Measurements from ENCODE around the gene ZPR1. TPM values are rescaled to one million over a fixed set of nuclear protein-coding genes. Genes with fewer than 3 reads are reported as not detected.

Gene ZPR1
- total and polyA plus RNA-seq, 2 donors (not counting 1 experiment from before 2014, with no cell fraction given), result 17.9 to 63.1 TPM

GRCh38 chr11:116821050-116821918 lies 33.5 kb upstream of the ZPR1 start:
- intact Hi-C loops (cut with micrococcal nuclease), result no loop called here
- Histone ChIP-seq H3K36me3 (replicated peaks in 1 of 2; ENCODE audit: control extremely low read depth in 1 of 2, control insufficient read depth in 1 of 2, extremely low read depth in 1 of 2, insufficient read depth in 2 of 2, low read length in 1 of 2) (no peaks in the 10 kb centered on the region), H3K27me3 (replicated peaks in 1 of 4; ENCODE audit: control extremely low read depth in 1 of 4, control insufficient read depth in 3 of 4, insufficient read depth in 4 of 4, low read length in 3 of 4) (peaks cover 0 to 2% (median 0%) of the 10 kb centered on the region in 4 experiments), H4K20me1 (ENCODE audit: control insufficient read depth, insufficient read depth, low read length, poor library complexity, severe bottlenecking) (no peaks in the 10 kb centered on the region), H3K9me3 (ENCODE audit: control extremely low read depth in 1 of 3, control insufficient read depth in 2 of 3, insufficient read depth in 1 of 3, low read length in 2 of 3) (no peaks in the 10 kb centered on the region), H3K4me2 (replicated peaks; ENCODE audit: low read depth, low read length, poor library complexity, severe bottlenecking) (no peak overlapping the region), H2AFZ (ENCODE audit: insufficient read depth, low read depth, low read length, poor library complexity, severe bottlenecking) (no peak overlapping the region), H3K4me3 (ENCODE audit: control extremely low read depth in 1 of 5, extremely low read depth in 1 of 5, insufficient read depth in 1 of 5, low read depth in 2 of 5, low read length in 4 of 5) (no peak overlapping the region), H3K79me2 (ENCODE audit: control insufficient read depth, insufficient read depth, low read length) (no peaks in the 10 kb centered on the region), H3K4me1 (ENCODE audit: control insufficient read depth in 2 of 2, insufficient read depth in 2 of 2, low read length in 2 of 2) (no peaks in the 10 kb centered on the region), H3K9ac (ENCODE audit: low read length) (no peak overlapping the region), H3K27ac (ENCODE audit: low read length in 2 of 2) (no peak overlapping the region)
- ChIA-PET POLR2A (no interaction called here), CTCF (no interaction called here)
- Mint-ChIP-seq H3K27ac (no peak overlapping the region), H3K4me3 (no peak overlapping the region), H3K27me3 (no peaks in the 10 kb centered on the region), H3K4me1 (no peaks in the 10 kb centered on the region), H3K9me3 (ENCODE audit: insufficient read depth) (no peaks in the 10 kb centered on the region)
- ATAC-seq (ENCODE audit: low read depth) (no peak), DNase-seq (peak; percentile 2)
- 96% methylated on average over 51 of the region's 51 CpGs for WGBS (ENCODE audit: insufficient coverage)
- no peak for TF ChIP-seq EZH2 (IDR thresholded peaks at IDR 0.05; ENCODE audit: borderline replicate concordance, insufficient read depth, low read depth, low read length, poor library complexity, severe bottlenecking)
- TF ChIP-seq, protein P1, sequence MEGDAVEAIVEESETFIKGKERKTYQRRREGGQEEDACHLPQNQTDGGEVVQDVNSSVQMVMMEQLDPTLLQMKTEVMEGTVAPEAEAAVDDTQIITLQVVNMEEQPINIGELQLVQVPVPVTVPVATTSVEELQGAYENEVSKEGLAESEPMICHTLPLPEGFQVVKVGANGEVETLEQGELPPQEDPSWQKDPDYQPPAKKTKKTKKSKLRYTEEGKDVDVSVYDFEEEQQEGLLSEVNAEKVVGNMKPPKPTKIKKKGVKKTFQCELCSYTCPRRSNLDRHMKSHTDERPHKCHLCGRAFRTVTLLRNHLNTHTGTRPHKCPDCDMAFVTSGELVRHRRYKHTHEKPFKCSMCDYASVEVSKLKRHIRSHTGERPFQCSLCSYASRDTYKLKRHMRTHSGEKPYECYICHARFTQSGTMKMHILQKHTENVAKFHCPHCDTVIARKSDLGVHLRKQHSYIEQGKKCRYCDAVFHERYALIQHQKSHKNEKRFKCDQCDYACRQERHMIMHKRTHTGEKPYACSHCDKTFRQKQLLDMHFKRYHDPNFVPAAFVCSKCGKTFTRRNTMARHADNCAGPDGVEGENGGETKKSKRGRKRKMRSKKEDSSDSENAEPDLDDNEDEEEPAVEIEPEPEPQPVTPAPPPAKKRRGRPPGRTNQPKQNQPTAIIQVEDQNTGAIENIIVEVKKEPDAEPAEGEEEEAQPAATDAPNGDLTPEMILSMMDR (IDR thresholded peaks at IDR 0.05), result no peak

GRCh38 chr11:116819049-116819448 lies 31.2 kb upstream of the ZPR1 start:
- ChIA-PET CTCF (no interaction called here), POLR2A (interaction anchor here (0.6 kb wide), 1 partner anchor 104 kb away, joined by 5 read pairs; no protein-coding TSS in a partner anchor)
- no peak for DNase-seq
- Mint-ChIP-seq H3K27me3 (no peaks in the 10 kb centered on the region), H3K27ac (no peak overlapping the region), H3K4me1 (no peaks in the 10 kb centered on the region), H3K9me3 (ENCODE audit: insufficient read depth) (no peaks in the 10 kb centered on the region), H3K4me3 (no peak overlapping the region)
- no peak for TF ChIP-seq EZH2 (IDR thresholded peaks at IDR 0.05; ENCODE audit: borderline replicate concordance, insufficient read depth, low read depth, low read length, poor library complexity, severe bottlenecking)
- TF ChIP-seq, protein P1 (IDR thresholded peaks at IDR 0.05), result no peak
- no peaks in the 10 kb centered on the region for H3K79me2 ChIP-seq (ENCODE audit: control insufficient read depth, insufficient read depth, low read length)
- H3K27ac ChIP-seq (ENCODE audit: low read length in 2 of 2), result no peak overlapping the region
- ATAC-seq (ENCODE audit: low read depth), result no peak
- H4K20me1 ChIP-seq (ENCODE audit: control insufficient read depth, insufficient read depth, low read length, poor library complexity, severe bottlenecking), result no peaks in the 10 kb centered on the region
- no peak overlapping the region for H3K4me3 ChIP-seq (ENCODE audit: control extremely low read depth in 1 of 5, extremely low read depth in 1 of 5, insufficient read depth in 1 of 5, low read depth in 2 of 5, low read length in 4 of 5)
- no peak overlapping the region for H3K4me2 ChIP-seq (replicated peaks; ENCODE audit: low read depth, low read length, poor library complexity, severe bottlenecking)
- 95% methylated on average over 4 of the region's 9 CpGs for WGBS (ENCODE audit: insufficient coverage)
- peaks cover 0 to 2% (median 0%) of the 10 kb centered on the region in 4 experiments for H3K27me3 ChIP-seq (replicated peaks in 1 of 4; ENCODE audit: control extremely low read depth in 1 of 4, control insufficient read depth in 3 of 4, insufficient read depth in 4 of 4, low read length in 3 of 4)
- no peaks in the 10 kb centered on the region for H3K4me1 ChIP-seq (ENCODE audit: control insufficient read depth in 2 of 2, insufficient read depth in 2 of 2, low read length in 2 of 2)
- intact Hi-C loops (cut with micrococcal nuclease), result no loop called here
- H2AFZ ChIP-seq (ENCODE audit: insufficient read depth, low read depth, low read length, poor library complexity, severe bottlenecking), result no peak overlapping the region
- H3K9ac ChIP-seq (ENCODE audit: low read length), result no peak overlapping the region
- H3K36me3 ChIP-seq (replicated peaks in 1 of 2; ENCODE audit: control extremely low read depth in 1 of 2, control insufficient read depth in 1 of 2, extremely low read depth in 1 of 2, insufficient read depth in 2 of 2, low read length in 1 of 2), result no peaks in the 10 kb centered on the region
- no peaks in the 10 kb centered on the region for H3K9me3 ChIP-seq (ENCODE audit: control extremely low read depth in 1 of 3, control insufficient read depth in 2 of 3, insufficient read depth in 1 of 3, low read length in 2 of 3)
